GM12878 (cell line): ENCODE measurements around the gene GHRH. TPM values are rescaled to one million over a fixed set of nuclear protein-coding genes. Genes with fewer than 3 reads are reported as not detected.

Experiments
- ATAC-seq: fragments of 200-7000 bp; cut with Tn5 transposase; 3 replicates; pipeline ENCODE4 v1.9.1; 2020; ENCODE audit warnings: mild to moderate bottlenecking, moderate library complexity
- BruUV-seq: library from RNA; stranded (reverse); fragments of 400-500 nt; replicated peaks from 2 replicates; lab custom pipeline; 2021; lab: Mats Ljungman, UMichigan
- CTCF ChIA-PET: fragments of 300-600 bp; sonication (Branson Sonifier 250); formaldehyde crosslinking; extraction: SDS; loops from one replicate; lab custom pipeline; 2021; ENCODE audit warnings: inconsistent platforms; lab: Yijun Ruan, JAX
- POLR2A ChIA-PET: fragments of 350-600 bp; formaldehyde crosslinking; extraction: SDS; loops from one replicate; lab custom pipeline; 2021; ENCODE audit warnings: inconsistent platforms; lab: Charles Lee
- RAD21 ChIA-PET: fragments of 300-600 bp; sonication (Branson Sonifier 250); formaldehyde crosslinking; loops from one replicate; lab custom pipeline; 2023; ENCODE audit warnings: antibody characterized with exemption; ENCODE audit not compliant: unreplicated experiment; lab: Charles Lee
- SMC1A ChIA-PET: fragments of 300-600 bp; sonication (Branson Sonifier 250); formaldehyde crosslinking; loops from one replicate; lab custom pipeline; 2023; ENCODE audit not compliant: unreplicated experiment, uncharacterized antibody; lab: Charles Lee
- DNase-seq: peaks from one replicate; pipeline ENCODE4 v3.0.0-alpha.2; 2011; ENCODE audit warnings: low read depth, low spot score
- FAIRE-seq: peaks from 3 replicates; lab custom pipeline; 2011; peaks lifted over from hg19 to GRCh38; lab: Jason Lieb, UNC
- H2AFZ ChIP-seq: 2 replicates; pipeline ENCODE4 v1.6.0; 2011; ENCODE audit warnings: low read depth, low read length, control low read depth; ENCODE audit not compliant: control insufficient read depth
- H3K27ac ChIP-seq: 2 replicates; pipeline ENCODE4 v1.5.1; 2011; ENCODE audit warnings: control low read depth; ENCODE audit not compliant: control insufficient read depth, insufficient read depth
- H3K27me3 ChIP-seq, 2 experiments: replicated peaks in 1 of 2; 2 replicates each; pipeline versions ENCODE4 v1.6.0 to v1.6.1; 2011; ENCODE audit warnings: low read length in 1 of 2; ENCODE audit not compliant: control insufficient read depth in 2 of 2, insufficient read depth in 2 of 2
- H3K36me3 ChIP-seq, 2 experiments: 2 replicates each; pipeline ENCODE4 v1.5.1; 2011; ENCODE audit warnings: low read length in 1 of 2; ENCODE audit not compliant: control insufficient read depth in 2 of 2, insufficient read depth in 2 of 2
- H3K4me1 ChIP-seq: 2 replicates; pipeline ENCODE4 v1.6.1; 2011; ENCODE audit warnings: mild to moderate bottlenecking, low read length, moderate library complexity, mixed read lengths; ENCODE audit not compliant: control insufficient read depth, insufficient read depth
- H3K4me2 ChIP-seq: 2 replicates; pipeline ENCODE4 v1.6.0; 2011; ENCODE audit warnings: control low read depth; ENCODE audit not compliant: control insufficient read depth, insufficient read depth
- H3K4me3 ChIP-seq: fragments of 200-600 bp; sonication (generic); 2 replicates; pipeline ENCODE4 v1.5.1; 2016
- H3K79me2 ChIP-seq: 2 replicates; pipeline ENCODE4 v1.6.0; 2011; ENCODE audit warnings: low read length; ENCODE audit not compliant: control insufficient read depth, insufficient read depth
- H3K9ac ChIP-seq: 2 replicates; pipeline ENCODE4 v1.8.0; 2011; ENCODE audit warnings: low read length, control low read depth, mixed read lengths; ENCODE audit not compliant: control insufficient read depth, insufficient read depth
- H3K9me3 ChIP-seq: replicated peaks from 3 replicates; pipeline ENCODE4 v1.5.1; 2011; ENCODE audit warnings: mild to moderate bottlenecking, low read length; ENCODE audit not compliant: control insufficient read depth, insufficient read depth
- H4K20me1 ChIP-seq: 2 replicates; pipeline ENCODE4 v1.6.0; 2011; ENCODE audit not compliant: control insufficient read depth, insufficient read depth
- JUNB ChIP-seq: IDR thresholded peaks from 2 replicates; pipeline ENCODE4 v1.6.1; 2016; ENCODE audit warnings: antibody characterized with exemption, mild to moderate bottlenecking
- LARP7 ChIP-seq: fragments of 450-650 bp; IDR thresholded peaks from 2 replicates; pipeline ENCODE4 v1.6.1; 2017; ENCODE audit warnings: mild to moderate bottlenecking
- PBX3 ChIP-seq: IDR thresholded peaks from 2 replicates; pipeline ENCODE4 v1.6.1; 2011; ENCODE audit warnings: mild to moderate bottlenecking, low read depth, low read length, moderate library complexity; ENCODE audit not compliant: insufficient replicate concordance
- YY1 ChIP-seq: IDR thresholded peaks from 2 replicates; pipeline ENCODE4 v1.6.1; 2011; ENCODE audit warnings: low read depth, mild to moderate bottlenecking, low read length
- WGBS: methylation state at CpG from one replicate; pipeline ENCODE4 v1.1.6; 2016; ENCODE audit warnings: low lambda C conversion rate; ENCODE audit not compliant: insufficient replicate concordance, insufficient coverage; ENCODE audit errors: missing lambda C conversion rate; 5-methylcytosine and 5-hydroxymethylcytosine counted together
- in situ Hi-C: fragments of 300-500 bp; cut with MboI; formaldehyde crosslinking; loops from 9 replicates; pipeline ENCODE4 v1.14.3; 2018; ENCODE audit warnings: mixed read lengths
- intact Hi-C: fragments of 100-400 bp; cut with micrococcal nuclease; formaldehyde crosslinking; loops from one replicate; pipeline ENCODE4 v1.14.2; 2022; ENCODE audit not compliant: unreplicated experiment
- polyA plus RNA-seq, 11 experiments: library from polyadenylated mRNA; depleted of rRNA in 4 of 11; unstranded in 6 of 11; stranded (reverse) in 5 of 11; fragments of >200 nt; fragmentation: Nextera tagmentation in 4 of 11; fragmentation: Illumina TruSeq in 1 of 11; extraction: Ambion mirVana in 4 of 11; extraction: Trizol in 1 of 11; gene quantifications; 1 replicate in 1 of 11; 2 replicates in 10 of 11; pipeline versions ENCODE4 v1.2.1 to v1.2.3, GENCODE V29; 2011 to 2016; ENCODE audit warnings: inconsistent platforms in 2 of 11, missing spikeins in 2 of 11, low read depth in 1 of 11
- total RNA-seq, 4 experiments: library from RNA; depleted of rRNA in 3 of 4; stranded (reverse); fragments of >200 nt in 3 of 4; fragmentation: Illumina TruSeq in 1 of 4; extraction: Trizol in 1 of 4; gene quantifications; 2 replicates each; pipeline versions ENCODE4 v1.2.1 to v1.2.3, GENCODE V29; 2013 to 2021
- TF ChIP-seq, protein P1 (sequence below): IDR thresholded peaks from 2 replicates; pipeline ENCODE4 v1.6.1; 2012; ENCODE audit warnings: low read depth, low read length, improper control_type of control experiment
- TF ChIP-seq, protein P2 (sequence below): fragments of 450-650 bp; IDR thresholded peaks from 2 replicates; pipeline ENCODE4 v1.6.1; 2017; ENCODE audit warnings: mild to moderate bottlenecking, low read depth, inconsistent platforms; ENCODE audit not compliant: poor library complexity, severe bottlenecking

The GHRH gene
- total and polyA plus RNA-seq, 10 of the 15 experiments (the other 5 are each of a cell fraction or from before 2014, with no cell fraction given), result not detected

GRCh38 chr20:37259031-37259430 is 2.6 kb downstream of the GHRH start:
- WGBS, result 57% methylated on average over 11 of the region's 11 CpGs
- TF ChIP-seq PBX3, result no peak
- TF ChIP-seq, protein P1, sequence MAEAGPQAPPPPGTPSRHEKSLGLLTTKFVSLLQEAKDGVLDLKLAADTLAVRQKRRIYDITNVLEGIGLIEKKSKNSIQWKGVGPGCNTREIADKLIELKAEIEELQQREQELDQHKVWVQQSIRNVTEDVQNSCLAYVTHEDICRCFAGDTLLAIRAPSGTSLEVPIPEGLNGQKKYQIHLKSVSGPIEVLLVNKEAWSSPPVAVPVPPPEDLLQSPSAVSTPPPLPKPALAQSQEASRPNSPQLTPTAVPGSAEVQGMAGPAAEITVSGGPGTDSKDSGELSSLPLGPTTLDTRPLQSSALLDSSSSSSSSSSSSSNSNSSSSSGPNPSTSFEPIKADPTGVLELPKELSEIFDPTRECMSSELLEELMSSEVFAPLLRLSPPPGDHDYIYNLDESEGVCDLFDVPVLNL, result no peak
- no peak for TF ChIP-seq YY1
- TF ChIP-seq LARP7, result no peak
- TF ChIP-seq JUNB, result no peak
- TF ChIP-seq, protein P2, sequence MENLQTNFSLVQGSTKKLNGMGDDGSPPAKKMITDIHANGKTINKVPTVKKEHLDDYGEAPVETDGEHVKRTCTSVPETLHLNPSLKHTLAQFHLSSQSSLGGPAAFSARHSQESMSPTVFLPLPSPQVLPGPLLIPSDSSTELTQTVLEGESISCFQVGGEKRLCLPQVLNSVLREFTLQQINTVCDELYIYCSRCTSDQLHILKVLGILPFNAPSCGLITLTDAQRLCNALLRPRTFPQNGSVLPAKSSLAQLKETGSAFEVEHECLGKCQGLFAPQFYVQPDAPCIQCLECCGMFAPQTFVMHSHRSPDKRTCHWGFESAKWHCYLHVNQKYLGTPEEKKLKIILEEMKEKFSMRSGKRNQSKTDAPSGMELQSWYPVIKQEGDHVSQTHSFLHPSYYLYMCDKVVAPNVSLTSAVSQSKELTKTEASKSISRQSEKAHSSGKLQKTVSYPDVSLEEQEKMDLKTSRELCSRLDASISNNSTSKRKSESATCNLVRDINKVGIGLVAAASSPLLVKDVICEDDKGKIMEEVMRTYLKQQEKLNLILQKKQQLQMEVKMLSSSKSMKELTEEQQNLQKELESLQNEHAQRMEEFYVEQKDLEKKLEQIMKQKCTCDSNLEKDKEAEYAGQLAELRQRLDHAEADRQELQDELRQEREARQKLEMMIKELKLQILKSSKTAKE, result no peak
- TF ChIP-seq, all 136 proteins: peak for 0
- Histone ChIP-seq H3K4me3 (no peak overlapping the region), H2AFZ (no peak overlapping the region), H3K4me2 (no peak overlapping the region), H3K9ac (no peak overlapping the region), H3K4me1 (no peaks in the 10 kb centered on the region), H3K27me3 (no peaks in the 10 kb centered on the region; a peak in 1 of 4 replicates), H3K79me2 (no peaks in the 10 kb centered on the region), H3K27ac (no peak overlapping the region), H4K20me1 (no peaks in the 10 kb centered on the region), H3K9me3 (no peaks in the 10 kb centered on the region), H3K36me3 (no peaks in the 10 kb centered on the region)
- ChIA-PET POLR2A (interaction anchor here (0.5 kb wide), 1 partner anchor 291 kb away, joined by 3 read pairs; no protein-coding TSS in a partner anchor), CTCF (interaction anchor here (1.5 to 2.1 kb wide), 2 partner anchors 11 to 275 kb away, joined by 5 to 8 read pairs; no protein-coding TSS in a partner anchor), SMC1A (interaction anchor here (0.9 kb wide), 1 partner anchor 61 kb away, joined by 4 read pairs; no protein-coding TSS in a partner anchor), RAD21 (no interaction called here)
- FAIRE-seq (no peak), DNase-seq (no peak), ATAC-seq (no peak)
- BruUV-seq, result no TSS peak
- intact Hi-C loops (no loop called here), in situ Hi-C loops (no loop called here)
